ENCODE data around the gene CCT2. TPM values are rescaled to one million over a fixed set of nuclear protein-coding genes. Genes with fewer than 3 reads are reported as not detected.
A peak's percentile ranks its signal among the peaks of the same experiment; 100 is the strongest.
"Not testable (repeated sequence)": the region's sequence is repeated elsewhere in the genome, so short reads cannot be mapped to it uniquely, and the experiment has no call there.

Gene CCT2
- total RNA-seq, 1 experiment from 2014 or later: 311 TPM

GRCh38 chr12:69598174-69598753, 13.0 kb downstream of the CCT2 start:
- H3K4me2 ChIP-seq (ENCODE audit: low read depth, low read length, poor library complexity, severe bottlenecking): no peak overlapping the region
- no peaks in the 10 kb centered on the region for H3K9me3 ChIP-seq (ENCODE audit: low read length)
- no peaks in the 10 kb centered on the region for H3K9me2 ChIP-seq (replicated peaks; ENCODE audit: insufficient read depth, low read length)
- H4K20me1 ChIP-seq (ENCODE audit: insufficient read depth, low read depth, low read length): 0 out of 2 replicates have a peak, but pooled peaks cover 4% of the 10 kb centered on the region
- H2AFZ ChIP-seq (ENCODE audit: low read length): no peak overlapping the region
- H3K27ac ChIP-seq (ENCODE audit: low read length): no peak overlapping the region
- no peak overlapping the region for H3K9ac ChIP-seq (ENCODE audit: low read length)
- peaks cover 89% of the 10 kb centered on the region for H3K36me3 ChIP-seq (ENCODE audit: insufficient read depth, low read length)
- no peaks in the 10 kb centered on the region for H3K27me3 ChIP-seq (ENCODE audit: low read length)
- peaks cover 2% of the 10 kb centered on the region; the same call in 1 of the 2 replicates for H3K79me2 ChIP-seq (ENCODE audit: low read length)
- H3K4me1 ChIP-seq (ENCODE audit: low read length): no peaks in the 10 kb centered on the region
- DNase-seq: no peak
- no peak overlapping the region for H3K4me3 ChIP-seq (ENCODE audit: low read length)

- Histone ChIP-seq H3K79me2 (ENCODE audit: low read length) (no peaks in the 10 kb centered on the region), H3K9me3 (ENCODE audit: low read length) (no peaks in the 10 kb centered on the region), H3K36me3 (ENCODE audit: insufficient read depth, low read length) (peaks cover 70% of the 10 kb centered on the region), H3K27ac (ENCODE audit: low read length) (no peak overlapping the region), H3K27me3 (ENCODE audit: low read length) (no peaks in the 10 kb centered on the region), H3K9ac (ENCODE audit: low read length) (no peak overlapping the region), H4K20me1 (ENCODE audit: insufficient read depth, low read depth, low read length) (0 out of 2 replicates have a peak, but pooled peaks cover 4% of the 10 kb centered on the region), H2AFZ (ENCODE audit: low read length) (no peak overlapping the region), H3K4me3 (ENCODE audit: low read length) (no peak overlapping the region), H3K9me2 (replicated peaks; ENCODE audit: insufficient read depth, low read length) (no peaks in the 10 kb centered on the region), H3K4me1 (ENCODE audit: low read length) (no peaks in the 10 kb centered on the region), H3K4me2 (ENCODE audit: low read depth, low read length, poor library complexity, severe bottlenecking) (no peak overlapping the region)
- DNase-seq: no peak
Observed at GRCh38 chr12:69600804-69601203, 15.5 kb downstream of the CCT2 start.

GRCh38 chr12:69601962-69602685, 16.9 kb downstream of the CCT2 start:
- Histone ChIP-seq H3K4me2 (ENCODE audit: low read depth, low read length, poor library complexity, severe bottlenecking) (no peak overlapping the region), H3K9ac (ENCODE audit: low read length) (no peak overlapping the region), H3K9me3 (ENCODE audit: low read length) (no peaks in the 10 kb centered on the region), H3K27me3 (ENCODE audit: low read length) (no peaks in the 10 kb centered on the region), H3K79me2 (ENCODE audit: low read length) (no peaks in the 10 kb centered on the region), H3K9me2 (replicated peaks; ENCODE audit: insufficient read depth, low read length) (no peaks in the 10 kb centered on the region), H2AFZ (ENCODE audit: low read length) (no peak overlapping the region), H3K36me3 (ENCODE audit: insufficient read depth, low read length) (peaks cover 56% of the 10 kb centered on the region), H3K4me3 (ENCODE audit: low read length) (no peak overlapping the region), H3K27ac (ENCODE audit: low read length) (no peak overlapping the region), H4K20me1 (ENCODE audit: insufficient read depth, low read depth, low read length) (0 out of 2 replicates have a peak, but pooled peaks cover 1% of the 10 kb centered on the region), H3K4me1 (ENCODE audit: low read length) (no peaks in the 10 kb centered on the region)
- DNase-seq: no peak

- no peak overlapping the region for H3K27ac ChIP-seq (ENCODE audit: low read length)
- no peaks in the 10 kb centered on the region for H3K4me1 ChIP-seq (ENCODE audit: low read length)
- no peaks in the 10 kb centered on the region for H3K9me2 ChIP-seq (replicated peaks; ENCODE audit: insufficient read depth, low read length)
- H3K4me2 ChIP-seq (ENCODE audit: low read depth, low read length, poor library complexity, severe bottlenecking): no peak overlapping the region
- H4K20me1 ChIP-seq (ENCODE audit: insufficient read depth, low read depth, low read length): no peaks in the 10 kb centered on the region
- no peak overlapping the region for H2AFZ ChIP-seq (ENCODE audit: low read length)
- no peaks in the 10 kb centered on the region for H3K9me3 ChIP-seq (ENCODE audit: low read length)
- no peak overlapping the region for H3K9ac ChIP-seq (ENCODE audit: low read length)
- H3K27me3 ChIP-seq (ENCODE audit: low read length): no peaks in the 10 kb centered on the region
- H3K36me3 ChIP-seq (ENCODE audit: insufficient read depth, low read length): peaks cover 48% of the 10 kb centered on the region
- no peaks in the 10 kb centered on the region for H3K79me2 ChIP-seq (ENCODE audit: low read length)
- H3K4me3 ChIP-seq (ENCODE audit: low read length): no peak overlapping the region
- DNase-seq: peak; percentile 54
Observed at GRCh38 chr12:69602954-69603353, 17.7 kb downstream of the CCT2 start.

DNA sequence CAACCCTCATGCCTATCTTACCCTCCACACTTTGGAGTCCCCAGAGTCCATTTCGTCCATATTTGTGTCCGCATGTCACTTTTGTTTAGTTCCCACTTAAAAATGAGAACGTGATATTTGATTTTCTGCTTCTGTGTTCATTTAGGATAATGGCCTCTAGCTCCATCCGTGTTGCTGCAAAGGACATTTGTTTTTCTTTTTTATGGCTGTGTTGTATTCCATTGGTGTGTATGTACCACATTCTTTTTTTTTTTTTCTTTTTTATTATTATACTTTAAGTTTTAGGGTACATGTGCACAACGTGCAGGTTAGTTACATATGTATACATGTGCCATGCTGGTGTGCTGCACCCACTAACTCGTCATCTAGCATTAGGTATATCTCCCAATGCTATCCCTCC, 18.3 kb downstream of the CCT2 start:
- H4K20me1 ChIP-seq (ENCODE audit: insufficient read depth, low read depth, low read length); H3K79me2 ChIP-seq (ENCODE audit: low read length); H3K27ac ChIP-seq (ENCODE audit: low read length); H2AFZ ChIP-seq (ENCODE audit: low read length); H3K4me3 ChIP-seq (ENCODE audit: low read length); H3K27me3 ChIP-seq (ENCODE audit: low read length); DNase-seq; H3K9ac ChIP-seq (ENCODE audit: low read length); H3K9me3 ChIP-seq (ENCODE audit: low read length); H3K4me1 ChIP-seq (ENCODE audit: low read length); H3K4me2 ChIP-seq (ENCODE audit: low read depth, low read length, poor library complexity, severe bottlenecking); H3K9me2 ChIP-seq (replicated peaks; ENCODE audit: insufficient read depth, low read length): not testable (repeated sequence)
- H3K36me3 ChIP-seq (ENCODE audit: insufficient read depth, low read length): peaks cover 44% of the 10 kb centered on the region

DNA sequence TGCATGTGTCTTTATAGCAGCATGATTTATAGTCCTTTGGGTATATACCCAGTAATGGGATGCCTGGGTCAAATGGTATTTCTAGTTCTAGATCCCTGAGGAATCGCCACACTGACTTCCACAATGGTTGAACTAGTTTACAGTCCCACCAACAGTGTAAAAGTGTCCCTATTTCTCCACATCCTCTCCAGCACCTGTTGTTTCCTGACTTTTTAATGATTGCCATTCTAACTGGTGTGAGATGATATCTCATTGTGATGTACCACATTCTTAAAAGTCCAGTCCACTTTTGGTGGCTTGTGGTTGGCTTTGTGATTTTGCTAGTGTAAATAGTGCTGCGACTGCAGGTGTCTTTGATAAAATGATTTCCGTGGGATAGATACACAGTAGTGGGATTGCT, 19.0 kb downstream of the CCT2 start:
- not testable (repeated sequence) for H3K9me2 ChIP-seq (replicated peaks; ENCODE audit: insufficient read depth, low read length); H3K4me1 ChIP-seq (ENCODE audit: low read length); H3K79me2 ChIP-seq (ENCODE audit: low read length); DNase-seq; H3K27me3 ChIP-seq (ENCODE audit: low read length); H3K9ac ChIP-seq (ENCODE audit: low read length); H3K4me3 ChIP-seq (ENCODE audit: low read length); H3K4me2 ChIP-seq (ENCODE audit: low read depth, low read length, poor library complexity, severe bottlenecking); H3K9me3 ChIP-seq (ENCODE audit: low read length); H4K20me1 ChIP-seq (ENCODE audit: insufficient read depth, low read depth, low read length); H2AFZ ChIP-seq (ENCODE audit: low read length); H3K27ac ChIP-seq (ENCODE audit: low read length)
- H3K36me3 ChIP-seq (ENCODE audit: insufficient read depth, low read length): peaks cover 39% of the 10 kb centered on the region

DNA sequence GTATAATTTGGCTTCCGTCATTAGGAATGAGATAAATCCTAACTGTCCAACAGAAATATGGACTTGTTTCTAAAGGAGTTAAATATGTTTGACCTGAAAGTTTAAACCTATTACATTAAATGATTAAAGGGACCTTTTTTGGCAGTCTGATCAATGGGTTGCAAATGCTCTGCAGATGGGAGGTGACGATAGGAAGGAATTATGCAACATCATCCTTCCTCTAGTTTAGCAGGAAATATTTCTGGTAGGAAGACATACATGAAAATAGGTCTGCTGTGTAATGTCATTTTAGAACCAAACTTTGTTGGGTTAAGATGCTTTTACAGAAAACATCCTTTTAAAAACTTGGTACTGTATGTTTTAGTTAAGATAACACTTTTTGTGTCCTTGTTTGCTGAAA, 22.9 kb downstream of the CCT2 start:
- Histone ChIP-seq H3K79me2 (ENCODE audit: low read length) (no peaks in the 10 kb centered on the region), H3K4me1 (ENCODE audit: low read length) (no peaks in the 10 kb centered on the region), H3K36me3 (ENCODE audit: insufficient read depth, low read length) (peaks cover 4% of the 10 kb centered on the region; the same call in 1 of the 2 replicates), H3K27me3 (ENCODE audit: low read length) (no peaks in the 10 kb centered on the region), H3K27ac (ENCODE audit: low read length) (no peak overlapping the region), H4K20me1 (ENCODE audit: insufficient read depth, low read depth, low read length) (no peaks in the 10 kb centered on the region), H2AFZ (ENCODE audit: low read length) (no peak overlapping the region), H3K9ac (ENCODE audit: low read length) (no peak overlapping the region), H3K9me3 (ENCODE audit: low read length) (no peaks in the 10 kb centered on the region), H3K4me2 (ENCODE audit: low read depth, low read length, poor library complexity, severe bottlenecking) (no peak overlapping the region), H3K9me2 (replicated peaks; ENCODE audit: insufficient read depth, low read length) (no peaks in the 10 kb centered on the region), H3K4me3 (ENCODE audit: low read length) (no peak overlapping the region)
- no peak for DNase-seq

DNA sequence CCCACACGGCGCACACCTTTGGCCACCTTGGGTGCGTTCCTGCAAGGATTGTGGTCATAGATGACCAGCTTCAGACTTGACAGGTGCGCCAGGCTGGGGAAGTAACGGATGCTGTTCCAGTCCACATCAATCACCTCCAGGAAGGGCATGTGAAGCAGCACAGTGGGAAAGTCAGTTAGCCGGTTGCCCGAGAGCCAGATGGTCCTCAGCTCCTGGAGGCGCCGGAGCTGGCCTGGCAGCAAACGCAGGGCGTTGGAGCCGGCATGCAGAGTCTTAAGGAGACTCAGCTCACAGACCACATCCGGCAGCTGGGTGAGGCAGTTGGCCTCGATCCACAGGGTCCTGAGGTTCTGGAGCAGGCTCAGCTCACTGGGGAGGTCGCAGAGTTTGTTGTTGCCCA, 24.9 kb downstream of the CCT2 start:
- Histone ChIP-seq H3K27ac (ENCODE audit: low read length) (no peak overlapping the region), H3K79me2 (ENCODE audit: low read length) (no peaks in the 10 kb centered on the region), H2AFZ (ENCODE audit: low read length) (no peak overlapping the region)

More for the DNA sequence above, 24.9 kb downstream of the CCT2 start:
- Histone ChIP-seq H3K4me2 (ENCODE audit: low read depth, low read length, poor library complexity, severe bottlenecking) (no peak overlapping the region), H3K4me1 (ENCODE audit: low read length) (no peaks in the 10 kb centered on the region), H3K9me2 (replicated peaks; ENCODE audit: insufficient read depth, low read length) (no peaks in the 10 kb centered on the region), H4K20me1 (ENCODE audit: insufficient read depth, low read depth, low read length) (no peaks in the 10 kb centered on the region), H3K36me3 (ENCODE audit: insufficient read depth, low read length) (no peaks in the 10 kb centered on the region), H3K9ac (ENCODE audit: low read length) (no peak overlapping the region), H3K9me3 (ENCODE audit: low read length) (no peaks in the 10 kb centered on the region), H3K27me3 (ENCODE audit: low read length) (no peaks in the 10 kb centered on the region), H3K4me3 (ENCODE audit: low read length) (no peak overlapping the region)
- DNase-seq: no peak
